Measurements from ENCODE around the gene MYH15.

The MYH15 gene

DNA sequence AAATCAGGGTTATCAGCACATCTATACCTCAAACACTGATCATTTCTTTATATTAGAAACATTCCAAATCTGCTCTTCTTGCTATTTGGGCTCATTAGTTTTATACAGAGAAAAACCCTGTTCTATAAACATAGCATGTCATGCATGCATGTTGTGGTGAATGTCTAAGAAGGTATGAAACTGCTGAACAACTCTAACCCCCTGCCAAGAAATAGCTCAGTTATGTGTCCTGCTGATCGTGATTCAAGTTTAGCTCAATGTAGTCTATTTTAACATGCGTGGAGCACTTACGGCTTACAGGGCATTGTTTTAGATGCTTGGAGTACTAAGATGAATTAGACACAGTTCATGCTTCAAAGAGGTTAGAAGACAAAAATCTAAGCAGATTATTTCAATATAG lies 35.8 kb downstream of the MYH15 start:
- DNase-seq (ENCODE audit: low read depth, low spot score): no peak
- H3K27ac ChIP-seq: no peak overlapping the region

DNA sequence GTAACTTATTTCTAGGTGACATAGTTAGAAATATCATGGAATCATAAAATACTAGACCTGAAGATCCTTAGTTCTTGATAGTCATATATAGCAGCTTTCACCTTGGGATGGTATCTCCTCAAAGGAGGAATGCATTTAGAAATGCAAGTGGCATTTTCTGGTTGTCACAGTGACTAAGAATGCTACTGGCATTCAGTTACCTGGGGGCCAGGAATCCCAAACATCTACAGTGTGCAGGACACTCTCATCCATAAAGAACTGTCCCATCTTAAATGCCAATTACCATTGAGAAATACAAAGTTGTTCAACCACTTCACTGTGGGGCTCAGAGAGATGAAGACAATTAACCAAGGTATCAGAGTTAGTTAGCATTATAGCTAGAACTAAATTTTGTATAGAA lies 36.7 kb downstream of the MYH15 start:
- H3K27ac ChIP-seq: no peak overlapping the region
- DNase-seq (ENCODE audit: low read depth, low spot score): no peak

- peak; percentile 78 for DNase-seq (ENCODE audit: low read depth, low spot score)
- H3K27ac ChIP-seq: peak overlapping the region; percentile 81
Measured at GRCh38 chr3:108472001-108472591, 38.3 kb downstream of the MYH15 start.

GRCh38 chr3:108471426-108471825 lies 39.0 kb downstream of the MYH15 start:
- DNase-seq (ENCODE audit: low read depth, low spot score): no peak
- peak overlapping the region; percentile 81 for H3K27ac ChIP-seq

DNA sequence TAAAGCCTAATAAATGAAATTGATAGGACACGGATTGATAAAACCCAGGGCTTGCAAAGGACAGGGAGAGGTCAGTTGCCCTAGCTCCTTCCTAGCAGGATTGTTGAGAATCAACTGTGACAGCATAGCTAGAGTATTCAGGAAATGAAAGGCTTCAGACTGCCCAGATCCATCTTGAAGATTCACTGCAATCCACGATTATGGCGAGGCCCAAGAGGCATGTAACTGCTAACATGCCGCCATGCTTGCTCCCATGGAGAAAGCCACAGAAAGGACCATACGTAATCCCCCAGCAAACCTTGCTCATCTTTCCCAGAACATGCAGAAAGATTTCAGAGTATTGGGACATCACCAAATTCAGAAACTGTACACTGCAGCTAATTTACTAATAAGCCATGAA lies 41.3 kb downstream of the MYH15 start:
- DNase-seq (ENCODE audit: low read depth, low spot score): no peak
- H3K27ac ChIP-seq: no peak overlapping the region

- H3K27ac ChIP-seq: no peak overlapping the region
- no peak for DNase-seq (ENCODE audit: low read depth, low spot score)
Measured at GRCh38 chr3:108468577-108468976, 41.8 kb downstream of the MYH15 start.

GRCh38 chr3:108462899-108463298 lies 47.5 kb downstream of the MYH15 start:
- DNase-seq (ENCODE audit: low read depth, low spot score): no peak
- no peak overlapping the region for H3K27ac ChIP-seq

- no peak overlapping the region for H3K27ac ChIP-seq
- DNase-seq (ENCODE audit: low read depth, low spot score): no peak
Measured at GRCh38 chr3:108461661-108462111, 48.7 kb downstream of the MYH15 start.

GRCh38 chr3:108459225-108459624 lies 51.2 kb downstream of the MYH15 start:
- DNase-seq (ENCODE audit: low read depth, low spot score): no peak
- no peak overlapping the region for H3K27ac ChIP-seq

DNA sequence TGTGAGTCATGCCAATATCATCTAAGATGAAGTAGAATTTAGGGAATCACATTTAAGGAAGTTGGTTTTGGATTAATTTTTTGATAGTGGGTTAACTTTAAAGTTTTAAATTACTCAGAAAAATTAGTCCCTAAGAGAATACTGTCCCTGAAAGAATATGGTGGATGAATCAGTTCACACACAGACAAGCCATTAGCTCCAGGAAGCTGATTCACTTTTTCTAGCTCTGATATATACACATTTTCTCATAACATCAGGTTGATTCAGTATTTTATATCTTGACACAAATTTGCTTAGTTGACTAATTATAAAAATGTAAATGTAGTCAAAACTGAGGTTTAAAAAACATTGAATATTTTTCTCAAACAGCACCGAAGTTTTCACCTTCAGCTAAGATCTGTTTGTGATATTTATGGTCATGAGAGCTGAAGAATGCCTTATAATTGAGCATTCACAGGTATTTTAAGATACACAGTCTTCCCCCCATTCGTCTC lies 55.1 kb downstream of the MYH15 start:
- no peak for DNase-seq (ENCODE audit: low read depth, low spot score)
- no peak overlapping the region for H3K27ac ChIP-seq

DNA sequence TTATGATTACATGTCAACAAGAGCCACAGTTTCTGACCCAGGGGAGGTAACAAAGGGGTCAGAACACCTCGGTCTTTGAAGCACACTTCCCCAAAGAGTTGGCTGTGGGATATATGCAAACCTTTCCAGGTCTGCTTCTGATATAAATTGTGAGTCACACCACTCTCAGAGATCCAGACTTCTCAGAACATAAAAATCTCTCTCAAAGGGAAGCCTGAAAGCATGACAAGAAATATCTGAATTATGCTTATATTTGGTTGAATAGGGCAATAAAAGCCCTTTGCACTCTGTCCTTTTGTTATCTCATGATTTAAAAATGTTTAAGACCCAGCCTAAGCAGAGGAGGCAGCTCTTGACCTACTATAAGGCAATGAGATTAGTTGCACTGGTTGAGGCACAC lies 56.8 kb downstream of the MYH15 start:
- DNase-seq (ENCODE audit: low read depth, low spot score): no peak
- no peak overlapping the region for H3K27ac ChIP-seq

- DNase-seq (ENCODE audit: low read depth, low spot score): peak; percentile 8
- no peak overlapping the region for H3K27ac ChIP-seq
Measured at GRCh38 chr3:108450444-108450843, 60.0 kb downstream of the MYH15 start.

DNA sequence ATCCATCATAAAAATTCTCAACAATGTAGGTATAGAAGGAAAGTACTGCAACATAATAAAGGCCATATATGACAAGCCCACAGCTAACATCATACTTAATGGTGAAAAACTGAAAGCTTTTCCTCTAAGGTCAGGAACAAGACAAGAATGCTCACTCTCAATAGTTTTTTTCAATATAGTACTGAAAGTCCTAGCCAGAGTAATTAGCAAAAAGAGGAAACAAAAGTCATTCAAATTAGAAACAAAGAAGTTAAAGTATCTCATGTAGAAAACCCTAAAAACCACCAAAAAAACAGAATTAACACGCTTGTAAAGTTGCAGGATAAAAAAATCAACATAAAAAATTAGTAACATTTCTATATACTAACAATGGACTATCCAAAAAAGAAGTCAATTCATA lies 61.8 kb downstream of the MYH15 start:
- DNase-seq (ENCODE audit: low read depth, low spot score): no peak
- no peak overlapping the region for H3K27ac ChIP-seq

GRCh38 chr3:108447096-108447847 lies 63.1 kb downstream of the MYH15 start:
- no peak for DNase-seq (ENCODE audit: low read depth, low spot score)
- H3K27ac ChIP-seq: no peak overlapping the region

DNA sequence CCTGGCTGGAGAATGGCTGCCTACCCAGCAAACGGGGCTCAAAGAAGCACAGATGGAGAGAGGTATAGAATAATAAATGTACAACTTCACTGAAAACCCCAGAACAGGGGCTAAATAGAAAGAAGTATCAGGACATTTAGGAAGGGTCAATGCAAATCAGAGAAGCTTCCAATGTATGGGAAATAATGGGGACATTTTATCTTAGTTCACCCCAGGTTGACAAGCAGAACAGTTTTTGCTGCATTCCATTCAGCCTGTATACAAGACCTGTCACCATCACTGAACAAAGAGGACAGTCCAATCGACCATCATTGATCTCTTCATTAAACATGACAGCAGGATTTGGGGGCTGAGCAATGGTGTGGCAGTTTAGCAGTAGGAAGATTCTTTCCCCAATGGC lies 68.1 kb downstream of the MYH15 start:
- no peak overlapping the region for H3K27ac ChIP-seq
- DNase-seq (ENCODE audit: low read depth, low spot score): no peak

GRCh38 chr3:108441518-108441917 lies 68.9 kb downstream of the MYH15 start:
- no peak for DNase-seq (ENCODE audit: low read depth, low spot score)
- no peak overlapping the region for H3K27ac ChIP-seq

- no peak overlapping the region for H3K27ac ChIP-seq
- DNase-seq (ENCODE audit: low read depth, low spot score): no peak
Measured at GRCh38 chr3:108441071-108441507, 69.3 kb downstream of the MYH15 start.

- no peak overlapping the region for H3K27ac ChIP-seq
- no peak for DNase-seq (ENCODE audit: low read depth, low spot score)
Measured at GRCh38 chr3:108438542-108438941, 71.9 kb downstream of the MYH15 start.

GRCh38 chr3:108437439-108437838 lies 73.0 kb downstream of the MYH15 start:
- DNase-seq (ENCODE audit: low read depth, low spot score): no peak
- no peak overlapping the region for H3K27ac ChIP-seq

- DNase-seq (ENCODE audit: low read depth, low spot score): no peak
- no peak overlapping the region for H3K27ac ChIP-seq
Measured at GRCh38 chr3:108433928-108434327, 76.5 kb downstream of the MYH15 start.

DNA sequence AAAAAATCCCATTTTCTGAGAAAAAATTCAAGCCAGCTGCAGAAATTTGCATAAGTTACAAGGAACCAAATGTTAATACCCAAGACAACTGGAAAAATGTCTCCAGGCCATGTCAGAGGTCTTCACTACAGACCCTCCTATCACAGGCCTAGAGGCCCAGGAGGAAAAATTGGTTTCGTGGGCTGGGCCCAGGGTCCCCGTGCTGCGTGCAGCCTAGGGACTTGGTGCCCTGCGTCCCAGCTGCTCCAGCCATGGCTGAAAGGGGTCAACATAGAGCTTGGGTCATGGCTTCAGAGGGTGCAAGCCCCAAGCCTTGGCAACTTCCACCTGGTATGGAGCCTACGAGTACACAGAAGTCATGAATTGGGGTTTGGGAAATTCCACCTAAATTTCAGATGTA lies 78.0 kb downstream of the MYH15 start:
- no peak overlapping the region for H3K27ac ChIP-seq

GRCh38 chr3:108430540-108430939 lies 79.9 kb downstream of the MYH15 start:
- H3K27ac ChIP-seq: no peak overlapping the region
- no peak for DNase-seq (ENCODE audit: low read depth, low spot score)

More for the DNA sequence above, 78.0 kb downstream of the MYH15 start:
- DNase-seq (ENCODE audit: low read depth, low spot score): no peak

All from epithelial cell of prostate (primary cell).